ENCODE results near the gene UGT3A2. TPM values are rescaled to one million over a fixed set of nuclear protein-coding genes. Genes with fewer than 3 reads are reported as not detected.

UGT3A2 gene
- polyA plus RNA-seq, 1 donor (not counting 4 experiments of a cell fraction or from before 2014, with no cell fraction given): 0.07 TPM

DNA sequence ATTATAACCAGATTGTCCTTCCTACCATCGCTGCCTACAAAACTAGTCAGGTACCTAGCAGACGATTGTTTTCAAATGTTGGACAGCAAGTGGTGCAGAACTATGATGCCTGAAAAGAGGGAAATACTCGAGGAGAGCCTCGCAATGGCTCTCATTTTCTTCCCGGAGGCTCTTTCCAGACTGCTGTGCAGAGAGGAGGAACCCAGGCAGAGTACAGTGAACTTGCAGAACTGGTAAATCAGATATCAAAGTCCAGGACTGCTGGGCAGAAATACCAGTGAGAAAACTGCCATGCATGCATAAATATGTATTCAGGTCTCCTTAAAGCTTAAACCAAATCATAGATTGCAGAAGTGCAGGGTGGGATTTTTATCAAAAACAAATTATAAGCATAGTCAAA is 49.1 kb downstream of the UGT3A2 start:
- Histone ChIP-seq H3K36me3 (ENCODE audit: control insufficient read depth in 2 of 2, extremely low read depth in 1 of 2, insufficient read depth in 2 of 2, low read length in 2 of 2) (no peaks in the 10 kb centered on the region), H3K9me3 (ENCODE audit: control insufficient read depth, low read depth, low read length) (peaks cover 2% of the 10 kb centered on the region), H3K9me1 (ENCODE audit: control insufficient read depth, extremely low read depth, insufficient read depth, low read length) (no peaks in the 10 kb centered on the region), H3K27me3 (ENCODE audit: control insufficient read depth, extremely low read depth, insufficient read depth, low read length) (no peaks in the 10 kb centered on the region), H3K9ac (ENCODE audit: control insufficient read depth, extremely low read depth, insufficient read depth, low read length) (no peak overlapping the region), H3K4me3 (ENCODE audit: control insufficient read depth in 2 of 3, extremely low read depth in 1 of 3, insufficient read depth in 2 of 3, low read depth in 1 of 3, low read length in 3 of 3) (no peak overlapping the region), H3K79me2 (ENCODE audit: control insufficient read depth, insufficient read depth, low read length) (no peaks in the 10 kb centered on the region), H4K20me1 (ENCODE audit: control insufficient read depth, extremely low read depth, insufficient read depth, low read length) (no peaks in the 10 kb centered on the region), H3K4me2 (ENCODE audit: control insufficient read depth, extremely low read depth, insufficient read depth, low read depth, low read length) (no peak overlapping the region), H3K27ac (ENCODE audit: control insufficient read depth, insufficient read depth, low read length) (no peak overlapping the region), H2AFZ (ENCODE audit: control insufficient read depth, low read length) (no peak overlapping the region), H3K4me1 (ENCODE audit: control insufficient read depth, extremely low read depth, insufficient read depth, low read length) (no peaks in the 10 kb centered on the region)
- TF ChIP-seq CTCF (optimal IDR thresholded peaks at IDR 0.05 in 1 of 3, IDR thresholded peaks at IDR 0.05 in 1 of 3, conservative IDR thresholded peaks at IDR 0.05 in 1 of 3; ENCODE audit: extremely low read depth in 1 of 3, insufficient read depth in 2 of 3, low read length in 3 of 3): no peak
- no peak for TF ChIP-seq EZH2 (IDR thresholded peaks at IDR 0.05; ENCODE audit: low read length)
- dilution Hi-C loops (cut with MboI; ENCODE audit: extremely low pct_ligation_motif_present, low sequenced_read_pairs): no loop called here
- DNase-seq (ENCODE audit: low read depth, low spot score) (no peak), FAIRE-seq (no peak)

DNA sequence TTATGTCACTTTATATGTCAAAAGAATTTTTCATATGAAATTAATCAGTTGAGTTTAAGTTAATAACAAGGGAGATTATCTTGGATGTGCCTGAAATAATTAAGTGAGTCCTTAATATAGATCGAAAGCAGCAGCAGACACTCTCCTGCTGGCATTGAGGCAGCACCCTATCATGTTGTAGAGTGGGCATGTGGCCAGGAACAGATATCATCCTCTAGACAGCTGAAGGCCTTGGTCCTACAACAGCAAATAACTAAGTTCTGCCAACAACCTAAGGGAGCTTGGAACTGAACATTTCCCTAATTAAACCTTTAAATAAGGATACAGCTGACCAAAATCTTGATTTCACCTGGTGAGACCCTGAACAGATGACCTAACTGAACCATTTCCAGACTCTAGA is 49.7 kb downstream of the UGT3A2 start:
- no peaks in the 10 kb centered on the region for H3K9me1 ChIP-seq (ENCODE audit: control insufficient read depth, extremely low read depth, insufficient read depth, low read length)
- dilution Hi-C loops (cut with MboI; ENCODE audit: extremely low pct_ligation_motif_present, low sequenced_read_pairs): no loop called here
- no peak overlapping the region for H3K9ac ChIP-seq (ENCODE audit: control insufficient read depth, extremely low read depth, insufficient read depth, low read length)
- no peaks in the 10 kb centered on the region for H4K20me1 ChIP-seq (ENCODE audit: control insufficient read depth, extremely low read depth, insufficient read depth, low read length)
- DNase-seq (ENCODE audit: low read depth, low spot score): no peak
- H3K9me3 ChIP-seq (ENCODE audit: control insufficient read depth, low read depth, low read length): peaks cover 2% of the 10 kb centered on the region
- H3K4me3 ChIP-seq (ENCODE audit: control insufficient read depth in 2 of 3, extremely low read depth in 1 of 3, insufficient read depth in 2 of 3, low read depth in 1 of 3, low read length in 3 of 3): no peak overlapping the region
- H3K36me3 ChIP-seq (ENCODE audit: control insufficient read depth in 2 of 2, extremely low read depth in 1 of 2, insufficient read depth in 2 of 2, low read length in 2 of 2): no peaks in the 10 kb centered on the region
- no peak for FAIRE-seq
- H3K4me2 ChIP-seq (ENCODE audit: control insufficient read depth, extremely low read depth, insufficient read depth, low read depth, low read length): no peak overlapping the region
- no peaks in the 10 kb centered on the region for H3K79me2 ChIP-seq (ENCODE audit: control insufficient read depth, insufficient read depth, low read length)
- H3K27me3 ChIP-seq (ENCODE audit: control insufficient read depth, extremely low read depth, insufficient read depth, low read length): no peaks in the 10 kb centered on the region
- H3K27ac ChIP-seq (ENCODE audit: control insufficient read depth, insufficient read depth, low read length): no peak overlapping the region
- TF ChIP-seq CTCF (optimal IDR thresholded peaks at IDR 0.05 in 1 of 3, IDR thresholded peaks at IDR 0.05 in 1 of 3, conservative IDR thresholded peaks at IDR 0.05 in 1 of 3; ENCODE audit: extremely low read depth in 1 of 3, insufficient read depth in 2 of 3, low read length in 3 of 3): no peak
- TF ChIP-seq EZH2 (IDR thresholded peaks at IDR 0.05; ENCODE audit: low read length): no peak
- H3K4me1 ChIP-seq (ENCODE audit: control insufficient read depth, extremely low read depth, insufficient read depth, low read length): no peaks in the 10 kb centered on the region
- H2AFZ ChIP-seq (ENCODE audit: control insufficient read depth, low read length): no peak overlapping the region

Measured in keratinocyte (primary cell).